SK-N-MC (cell line): ENCODE results near the gene DGKI.

Experiments used
- EZH2 ChIP-seq: fragments of 200-600 bp; sonication (generic); IDR thresholded peaks from one replicate; pipeline ENCODE4 v1.6.1; 2017; ENCODE audit warnings: antibody characterized with exemption
- POLR2AphosphoS5 ChIP-seq: IDR thresholded peaks from 2 replicates; pipeline ENCODE4 v1.6.1; 2012; ENCODE audit warnings: mild to moderate bottlenecking, low read depth, low read length, borderline replicate concordance

DNA sequence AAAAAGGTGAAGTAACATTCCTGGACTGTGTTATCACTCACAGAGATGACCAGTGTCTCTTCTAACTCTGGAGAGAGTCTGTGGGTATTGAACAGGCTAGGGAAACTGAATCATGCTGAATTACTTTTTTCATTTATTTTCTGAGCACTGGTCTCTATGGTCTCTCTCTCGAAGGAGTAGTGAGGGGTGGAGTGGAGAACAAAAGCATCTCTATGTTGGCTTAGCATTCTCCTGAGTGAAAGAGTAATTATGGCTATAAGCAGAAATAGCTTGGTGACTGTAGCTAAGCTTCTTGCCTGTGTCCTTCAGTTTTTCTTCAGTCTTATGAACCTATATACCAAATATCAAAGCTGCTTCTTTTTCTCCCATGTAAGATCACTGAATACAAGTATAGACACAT is 438.6 kb downstream of the DGKI start:
- TF ChIP-seq POLR2AphosphoS5 (no peak), EZH2 (no peak)
